ENCODE results near the gene STIM1. TPM values are rescaled to one million over a fixed set of nuclear protein-coding genes. Genes with fewer than 3 reads are reported as not detected.

The STIM1 gene
- total RNA-seq, 1 donor from 2014 or later, result 77.6 TPM

DNA sequence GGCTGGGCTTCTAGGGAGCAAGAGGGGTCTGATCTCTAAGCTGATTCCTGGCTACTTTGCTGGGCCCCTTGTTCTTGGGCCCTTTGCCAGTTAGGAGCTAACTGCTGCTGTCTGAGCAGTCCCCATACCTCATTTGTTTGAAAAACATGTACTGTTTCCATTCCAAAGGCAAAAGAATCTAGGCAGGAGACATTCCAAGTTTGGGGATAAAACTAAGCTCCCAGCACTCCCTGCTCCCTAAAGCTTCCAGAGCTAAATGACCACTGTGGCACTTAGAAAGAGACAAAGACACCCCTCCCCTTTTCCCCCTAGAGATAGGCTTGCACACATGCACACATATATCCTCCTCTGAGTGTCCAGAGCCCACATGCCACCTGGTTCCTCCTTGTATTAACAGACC lies 216.4 kb downstream of the STIM1 start:
- Mint-ChIP-seq H3K27ac (no peak overlapping the region), H3K4me1 (ENCODE audit: low read depth) (peaks cover 26% of the 10 kb centered on the region), H3K27me3 (ENCODE audit: low read depth) (no peaks in the 10 kb centered on the region), H3K9me3 (no peaks in the 10 kb centered on the region), H3K36me3 (ENCODE audit: low read depth) (peaks cover 42% of the 10 kb centered on the region), H3K4me3 (ENCODE audit: low read depth) (no peak overlapping the region)
- intact Hi-C loops (cut with micrococcal nuclease), result loop anchor here (1.0 to 5.0 kb wide), 4 partner anchors 120 to 248 kb away; no protein-coding TSS in a partner anchor
- no peak for DNase-seq (ENCODE audit: low spot score)

DNA sequence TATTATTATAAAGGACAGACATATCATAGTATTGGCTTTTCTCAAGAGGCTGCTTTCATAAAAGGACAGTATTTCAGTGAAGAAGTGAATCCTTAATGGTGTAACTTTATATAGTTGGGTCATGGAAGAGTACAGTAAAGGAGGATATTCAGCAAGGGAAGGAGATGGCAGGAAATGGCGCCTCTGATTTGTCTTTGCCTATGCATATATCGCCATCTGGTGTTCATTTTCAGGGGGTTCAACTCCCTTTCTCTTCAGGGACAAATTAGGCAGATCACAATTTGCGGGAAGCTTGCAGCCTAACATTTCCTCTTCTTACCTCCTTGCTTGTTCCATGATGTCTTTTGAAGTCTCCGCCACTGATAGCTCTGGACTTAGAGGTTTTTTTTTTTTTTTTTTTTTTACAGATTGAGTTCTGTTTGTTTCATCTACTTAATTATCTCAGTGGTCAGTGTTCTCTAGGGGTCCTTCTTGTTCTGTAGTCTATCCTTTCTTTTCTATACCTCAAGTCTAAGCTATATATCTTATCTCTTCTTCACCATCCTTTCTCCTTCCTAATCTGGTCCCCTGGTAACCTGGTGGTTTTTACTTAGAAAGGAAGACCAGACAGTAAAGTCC lies 217.3 kb downstream of the STIM1 start:
- no peak for DNase-seq (ENCODE audit: low spot score)
- Mint-ChIP-seq H3K9me3 (no peaks in the 10 kb centered on the region), H3K4me3 (ENCODE audit: low read depth) (no peak overlapping the region), H3K27ac (no peak overlapping the region), H3K27me3 (ENCODE audit: low read depth) (no peaks in the 10 kb centered on the region), H3K36me3 (ENCODE audit: low read depth) (peaks cover 39% of the 10 kb centered on the region), H3K4me1 (ENCODE audit: low read depth) (peaks cover 21% of the 10 kb centered on the region)
- intact Hi-C loops (cut with micrococcal nuclease), result loop anchor here (1.0 to 5.0 kb wide), 4 partner anchors 120 to 248 kb away; no protein-coding TSS in a partner anchor

DNA sequence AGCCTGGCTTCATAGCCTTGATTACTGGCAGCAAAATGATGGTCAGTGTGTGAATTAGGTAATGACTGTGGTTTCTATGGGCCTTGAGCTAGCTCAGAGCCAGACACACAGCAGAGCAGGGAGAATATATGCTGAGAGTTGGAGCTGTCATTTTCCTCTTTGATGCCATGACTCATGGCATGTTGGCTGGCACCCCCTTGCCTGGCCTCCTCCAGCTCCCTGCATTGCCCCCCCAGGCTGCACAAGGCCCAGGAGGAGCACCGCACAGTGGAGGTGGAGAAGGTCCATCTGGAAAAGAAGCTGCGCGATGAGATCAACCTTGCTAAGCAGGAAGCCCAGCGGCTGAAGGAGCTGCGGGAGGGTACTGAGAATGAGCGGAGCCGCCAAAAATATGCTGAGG lies 218.8 kb downstream of the STIM1 start:
- Mint-ChIP-seq H3K9me3 (no peaks in the 10 kb centered on the region), H3K4me3 (ENCODE audit: low read depth) (no peak overlapping the region), H3K27me3 (ENCODE audit: low read depth) (no peaks in the 10 kb centered on the region), H3K36me3 (ENCODE audit: low read depth) (peaks cover 31% of the 10 kb centered on the region), H3K4me1 (ENCODE audit: low read depth) (peaks cover 9% of the 10 kb centered on the region), H3K27ac (no peak overlapping the region)
- DNase-seq (ENCODE audit: low spot score), result no peak
- intact Hi-C loops (cut with micrococcal nuclease), result loop anchor here (5.0 kb wide), 1 partner anchor 122 kb away; no protein-coding TSS in a partner anchor

DNA sequence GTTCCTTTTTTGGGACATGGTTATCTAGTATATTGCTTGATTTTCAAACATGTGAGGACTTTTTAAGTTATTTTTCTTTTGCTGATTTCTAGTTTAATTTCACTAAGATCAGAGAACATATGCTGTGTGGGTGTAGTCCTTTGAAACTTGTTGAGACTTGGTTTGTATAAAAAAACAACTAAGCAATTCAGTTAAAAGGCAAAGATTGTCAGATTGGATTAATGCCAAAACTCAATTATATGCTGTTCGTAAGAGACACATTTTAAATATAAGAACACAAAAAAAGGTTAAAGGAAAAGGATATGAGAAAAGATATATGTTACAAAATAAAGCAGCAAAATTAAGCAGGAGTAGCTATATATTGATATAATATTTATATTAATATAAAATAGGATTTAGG lies 221.3 kb downstream of the STIM1 start:
- no peak for DNase-seq (ENCODE audit: low spot score)
- Mint-ChIP-seq H3K4me1 (ENCODE audit: low read depth) (peaks cover 4% of the 10 kb centered on the region), H3K9me3 (no peaks in the 10 kb centered on the region), H3K36me3 (ENCODE audit: low read depth) (peaks cover 35% of the 10 kb centered on the region), H3K4me3 (ENCODE audit: low read depth) (no peak overlapping the region), H3K27ac (no peak overlapping the region), H3K27me3 (ENCODE audit: low read depth) (no peaks in the 10 kb centered on the region)
- intact Hi-C loops (cut with micrococcal nuclease), result no loop called here

DNA sequence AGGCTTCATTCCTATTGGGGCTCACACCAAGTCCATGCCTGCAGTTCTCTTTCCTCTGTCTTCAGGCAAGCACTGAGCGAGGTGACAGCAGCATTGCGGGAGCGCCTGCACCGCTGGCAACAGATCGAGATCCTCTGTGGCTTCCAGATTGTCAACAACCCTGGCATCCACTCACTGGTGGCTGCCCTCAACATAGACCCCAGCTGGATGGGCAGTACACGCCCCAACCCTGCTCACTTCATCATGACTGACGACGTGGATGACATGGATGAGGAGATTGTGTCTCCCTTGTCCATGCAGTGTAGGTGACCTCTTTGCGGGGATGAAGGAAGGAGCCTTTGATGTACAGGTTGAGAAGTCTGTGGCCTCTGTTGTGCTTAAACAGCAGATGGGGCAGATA lies 227.7 kb downstream of the STIM1 start:
- no peak for DNase-seq (ENCODE audit: low spot score)
- Mint-ChIP-seq H3K4me1 (ENCODE audit: low read depth) (peaks cover 16% of the 10 kb centered on the region), H3K27me3 (ENCODE audit: low read depth) (no peaks in the 10 kb centered on the region), H3K4me3 (ENCODE audit: low read depth) (no peak overlapping the region), H3K36me3 (ENCODE audit: low read depth) (peaks cover 59% of the 10 kb centered on the region), H3K27ac (no peak overlapping the region), H3K9me3 (no peaks in the 10 kb centered on the region)
- intact Hi-C loops (cut with micrococcal nuclease), result no loop called here

DNA sequence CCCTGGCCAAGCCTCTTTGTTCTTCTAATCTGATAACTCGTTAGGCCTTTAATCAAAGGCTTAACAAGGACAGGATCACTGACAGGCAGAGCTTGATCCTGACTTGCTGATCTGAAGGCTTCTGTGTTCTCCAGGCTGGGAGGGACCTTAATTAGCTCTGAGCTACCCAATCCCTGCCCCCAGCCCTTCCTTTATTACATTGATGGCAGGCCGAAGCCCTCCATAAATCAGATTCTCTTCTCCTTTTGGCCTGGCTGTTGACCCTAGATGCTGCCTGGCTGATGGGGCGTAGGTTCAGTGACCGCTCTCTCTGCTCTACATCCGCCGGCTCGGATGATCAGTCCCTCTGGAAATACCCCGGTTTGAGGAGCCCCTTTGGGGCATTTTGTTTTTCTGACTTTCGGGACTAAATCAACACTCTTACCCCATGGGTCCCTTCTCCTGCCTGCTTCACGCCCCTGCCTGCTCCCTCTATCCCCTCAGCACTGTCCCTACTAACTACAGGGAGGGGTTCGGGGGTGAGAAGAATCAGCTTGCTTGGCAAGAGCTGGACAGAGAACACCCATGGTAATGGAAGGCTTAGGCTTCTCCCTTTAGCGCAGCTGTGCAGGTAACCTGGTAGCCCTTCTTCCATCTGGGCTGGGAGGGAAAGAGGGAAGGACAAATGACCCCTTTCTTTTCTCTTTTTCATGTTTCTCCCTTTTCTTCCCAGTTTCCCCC lies 229.1 kb downstream of the STIM1 start:
- H3K27me3 Mint-ChIP-seq (ENCODE audit: low read depth), result no peaks in the 10 kb centered on the region
- H3K36me3 Mint-ChIP-seq (ENCODE audit: low read depth), result peaks cover 64% of the 10 kb centered on the region
- intact Hi-C loops (cut with micrococcal nuclease), result no loop called here
- DNase-seq (ENCODE audit: low spot score), result no peak
- H3K9me3 Mint-ChIP-seq, result no peaks in the 10 kb centered on the region
- peaks cover 20% of the 10 kb centered on the region for H3K4me1 Mint-ChIP-seq (ENCODE audit: low read depth)
- H3K27ac Mint-ChIP-seq, result no peak overlapping the region
- no peak overlapping the region for H3K4me3 Mint-ChIP-seq (ENCODE audit: low read depth)

DNA sequence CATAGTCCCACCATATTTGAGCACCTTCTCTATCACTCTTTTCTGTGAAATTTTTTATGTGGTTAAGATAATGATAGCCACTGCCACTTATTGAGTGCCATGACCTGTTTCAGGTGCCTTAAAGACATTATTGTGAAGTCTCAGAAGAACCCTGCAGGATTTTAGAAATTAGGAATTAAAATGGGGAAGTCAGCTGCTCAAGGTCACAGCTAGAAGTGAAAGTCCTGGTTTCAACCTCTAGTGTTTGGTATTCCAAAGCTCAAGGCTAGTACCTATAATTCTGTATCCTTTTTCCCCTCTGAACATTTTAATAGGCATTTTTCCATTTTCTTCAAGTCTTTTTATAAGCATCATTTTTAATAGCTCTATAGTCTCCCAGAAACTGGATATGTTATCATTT lies 230.1 kb downstream of the STIM1 start:
- intact Hi-C loops (cut with micrococcal nuclease), result no loop called here
- H3K36me3 Mint-ChIP-seq (ENCODE audit: low read depth), result peaks cover 65% of the 10 kb centered on the region
- DNase-seq (ENCODE audit: low spot score), result no peak
- H3K27ac Mint-ChIP-seq, result no peak overlapping the region
- H3K27me3 Mint-ChIP-seq (ENCODE audit: low read depth), result no peaks in the 10 kb centered on the region
- H3K9me3 Mint-ChIP-seq, result no peaks in the 10 kb centered on the region
- peaks cover 30% of the 10 kb centered on the region for H3K4me1 Mint-ChIP-seq (ENCODE audit: low read depth)
- H3K4me3 Mint-ChIP-seq (ENCODE audit: low read depth), result no peak overlapping the region

DNA sequence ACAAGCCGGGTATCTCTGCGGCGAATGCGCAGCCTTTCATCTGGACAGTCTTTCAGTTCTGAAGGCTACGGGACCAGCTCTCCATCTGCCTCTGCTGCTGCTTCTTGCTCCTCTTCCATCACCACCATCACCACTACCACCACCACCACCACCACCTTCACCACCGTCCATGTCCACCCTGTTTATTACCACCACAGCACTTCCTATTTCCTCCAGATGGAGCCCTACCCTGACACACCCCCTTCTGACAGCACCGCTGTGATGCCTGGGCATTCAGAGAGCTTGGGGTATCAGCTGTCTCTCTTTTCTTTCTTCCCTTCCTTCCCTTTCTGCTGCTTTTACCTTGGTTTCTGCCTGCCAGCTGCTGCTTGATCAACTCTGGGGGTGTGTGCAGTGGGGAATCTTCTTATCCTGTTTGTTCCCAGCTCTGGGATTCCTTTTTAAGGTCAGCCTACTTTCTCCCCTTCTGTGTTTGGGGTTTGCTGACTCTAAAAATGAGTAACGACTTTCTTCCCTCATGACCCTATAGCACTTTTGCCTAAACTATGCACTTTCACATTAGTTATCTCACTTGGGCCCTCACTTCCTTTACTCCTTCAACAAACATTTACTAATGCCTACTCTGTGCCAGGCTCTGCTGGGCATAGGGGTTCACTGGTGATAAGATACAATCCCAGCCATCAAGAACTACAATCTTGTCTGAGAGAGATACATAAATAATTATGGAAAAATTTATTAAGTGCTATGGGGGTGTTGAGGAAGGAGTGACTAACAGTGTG lies 231.3 kb downstream of the STIM1 start:
- H3K27ac Mint-ChIP-seq, result peak overlapping the region; percentile 46
- H3K9me3 Mint-ChIP-seq, result no peaks in the 10 kb centered on the region
- H3K4me1 Mint-ChIP-seq (ENCODE audit: low read depth), result peaks cover 41% of the 10 kb centered on the region
- peaks cover 65% of the 10 kb centered on the region for H3K36me3 Mint-ChIP-seq (ENCODE audit: low read depth)
- DNase-seq (ENCODE audit: low spot score), result no peak
- no peak overlapping the region for H3K4me3 Mint-ChIP-seq (ENCODE audit: low read depth)
- no peaks in the 10 kb centered on the region for H3K27me3 Mint-ChIP-seq (ENCODE audit: low read depth)
- intact Hi-C loops (cut with micrococcal nuclease), result no loop called here

DNA sequence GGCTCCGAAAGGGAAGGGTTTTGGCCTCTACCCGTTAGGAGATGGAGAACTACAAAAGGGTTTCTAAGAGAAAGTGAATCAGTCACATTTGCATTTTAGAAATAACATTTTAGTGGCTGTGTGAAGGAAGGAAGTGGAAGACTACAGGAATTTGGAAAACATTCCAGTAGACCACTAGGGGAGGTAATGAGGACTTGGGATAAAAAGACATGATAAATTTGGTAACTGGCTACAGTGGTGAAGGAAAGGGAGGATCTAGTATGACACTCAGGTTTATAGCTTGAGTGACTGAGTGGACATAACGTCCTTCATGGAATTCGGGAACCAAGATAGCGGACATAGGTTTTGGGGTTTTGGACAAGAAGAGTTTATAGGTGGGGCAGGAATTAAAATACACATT lies 232.1 kb downstream of the STIM1 start:
- H3K9me3 Mint-ChIP-seq, result no peaks in the 10 kb centered on the region
- intact Hi-C loops (cut with micrococcal nuclease), result no loop called here
- peaks cover 69% of the 10 kb centered on the region for H3K36me3 Mint-ChIP-seq (ENCODE audit: low read depth)
- H3K27ac Mint-ChIP-seq, result peak overlapping the region; percentile 46
- DNase-seq (ENCODE audit: low spot score), result no peak
- peaks cover 49% of the 10 kb centered on the region for H3K4me1 Mint-ChIP-seq (ENCODE audit: low read depth)
- no peaks in the 10 kb centered on the region for H3K27me3 Mint-ChIP-seq (ENCODE audit: low read depth)
- no peak overlapping the region for H3K4me3 Mint-ChIP-seq (ENCODE audit: low read depth)

DNA sequence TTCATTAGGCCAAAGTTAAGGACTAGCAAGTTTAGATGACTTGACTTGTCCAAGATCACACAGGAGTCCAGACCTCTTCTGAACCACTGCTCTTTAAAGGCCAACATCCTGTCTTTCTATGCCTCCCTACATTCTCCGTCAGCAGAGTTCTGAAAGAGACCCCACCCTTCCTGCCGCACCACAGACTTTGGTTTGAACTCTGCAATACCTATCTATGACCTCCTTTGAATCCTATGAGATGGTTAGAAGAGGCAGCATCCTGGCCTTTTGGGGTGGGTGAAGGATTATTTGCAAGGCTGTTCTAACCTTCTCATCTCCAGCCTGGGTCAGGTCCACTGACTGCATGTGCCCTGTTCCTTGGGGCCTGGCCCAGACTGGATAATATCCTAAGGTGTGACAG lies 234.8 kb downstream of the STIM1 start:
- Mint-ChIP-seq H3K27ac (peak overlapping the region; percentile 80), H3K4me3 (ENCODE audit: low read depth) (peak overlapping the region; percentile 49), H3K27me3 (ENCODE audit: low read depth) (no peaks in the 10 kb centered on the region), H3K4me1 (ENCODE audit: low read depth) (peaks cover 62% of the 10 kb centered on the region), H3K9me3 (no peaks in the 10 kb centered on the region), H3K36me3 (ENCODE audit: low read depth) (peaks cover 59% of the 10 kb centered on the region)
- intact Hi-C loops (cut with micrococcal nuclease), result loop anchor here (10.0 kb wide), 1 partner anchor 1595 kb away; the partner anchor contains the start of genes TRIM22 and TRIM5
- peak; percentile 67 for DNase-seq (ENCODE audit: low spot score)

DNA sequence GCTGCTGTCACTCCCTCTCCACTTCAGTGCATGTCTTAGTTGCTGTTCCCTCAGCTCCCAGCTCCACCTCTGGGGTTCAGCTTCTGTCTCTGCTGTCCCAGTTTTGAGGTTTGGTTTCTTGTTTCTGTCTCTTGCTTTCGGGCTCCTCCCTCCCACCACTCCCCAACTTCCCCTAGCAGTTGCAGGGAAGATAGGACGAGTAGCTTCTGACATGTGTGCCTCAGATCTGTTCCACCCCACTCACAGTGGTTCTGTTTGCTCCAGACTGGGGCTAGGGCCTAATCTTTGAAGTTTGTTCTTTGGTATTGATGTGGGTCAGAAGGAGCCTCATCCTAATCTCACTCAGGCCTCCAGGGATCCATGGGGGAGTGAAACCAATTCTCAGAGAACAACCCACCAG lies 236.6 kb downstream of the STIM1 start:
- Mint-ChIP-seq H3K27ac (peak overlapping the region; percentile 76), H3K9me3 (no peaks in the 10 kb centered on the region), H3K4me3 (ENCODE audit: low read depth) (peak overlapping the region; percentile 66), H3K27me3 (ENCODE audit: low read depth) (no peaks in the 10 kb centered on the region), H3K36me3 (ENCODE audit: low read depth) (peaks cover 64% of the 10 kb centered on the region), H3K4me1 (ENCODE audit: low read depth) (peaks cover 69% of the 10 kb centered on the region)
- DNase-seq (ENCODE audit: low spot score), result peak; percentile 37
- intact Hi-C loops (cut with micrococcal nuclease), result loop anchor here (10.0 kb wide), 1 partner anchor 1593 kb away; the partner anchor contains the start of genes TRIM22 and TRIM5

DNA sequence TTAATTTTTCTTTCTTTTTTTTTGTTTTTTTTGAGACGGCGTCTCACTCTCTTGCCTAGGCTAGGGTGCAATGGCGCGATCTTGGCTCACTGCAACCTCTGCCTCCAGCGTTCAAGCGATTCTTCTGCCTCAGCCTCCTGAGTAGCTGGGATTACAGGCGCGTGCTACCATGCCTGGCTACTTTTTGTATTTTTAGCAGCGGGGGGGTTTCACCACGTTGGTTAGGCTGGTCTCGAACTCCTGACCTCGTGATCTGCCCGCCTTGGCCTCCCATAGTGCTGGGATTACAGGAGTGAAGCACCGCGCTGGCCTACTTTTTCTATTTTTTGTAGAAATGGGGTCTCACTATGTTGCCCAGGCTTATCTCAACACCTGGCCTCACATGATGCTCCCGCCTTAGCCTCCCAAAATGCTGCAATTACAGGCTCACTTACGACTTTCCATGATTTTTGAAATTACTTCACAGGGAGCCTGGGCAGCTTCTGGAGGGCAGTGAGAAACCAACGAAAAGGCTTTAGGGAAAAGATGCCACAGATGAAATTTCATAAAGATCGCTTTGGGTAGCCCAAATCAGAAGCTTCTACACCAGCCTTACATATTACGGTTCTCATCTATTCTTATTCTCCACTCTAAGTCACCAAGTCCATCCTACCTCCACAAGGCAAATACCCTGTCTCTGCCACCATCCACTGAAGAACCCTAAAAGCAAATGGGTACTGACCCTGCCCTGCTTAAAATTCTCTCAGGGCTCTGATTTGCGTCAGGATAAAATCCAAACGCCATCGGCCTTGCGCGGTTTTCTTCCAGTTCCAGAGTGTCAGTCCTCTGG lies 238.3 kb downstream of the STIM1 start:
- Mint-ChIP-seq H3K27me3 (ENCODE audit: low read depth) (no peaks in the 10 kb centered on the region), H3K27ac (peak overlapping the region; percentile 88), H3K4me1 (ENCODE audit: low read depth) (peaks cover 72% of the 10 kb centered on the region), H3K9me3 (no peaks in the 10 kb centered on the region), H3K36me3 (ENCODE audit: low read depth) (peaks cover 52% of the 10 kb centered on the region), H3K4me3 (ENCODE audit: low read depth) (peak overlapping the region; percentile 94)
- intact Hi-C loops (cut with micrococcal nuclease), result loop anchor here (1.0 to 10.0 kb wide), 3 partner anchors 252 to 1591 kb away; partner anchors contain the start of genes NUP98, TRIM22 and TRIM5
- DNase-seq (ENCODE audit: low spot score), result no peak

Data from activated T-helper 2 cell treated with anti-CD3 and anti-CD28 coated beads, Interferon-gamma antibody, Interleukin-2, Interleukin-4, amounts not matched to agents 10 μg/mL and 5 μg/mL and 100 μg/mL, durations not matched to agents 14 hours and 24 hours and 36 hours (primary cell).